BE2C (cell line): ENCODE measurements around the gene AGAP9.
"Not testable (repeated sequence)": the region's sequence is repeated elsewhere in the genome, so short reads cannot be mapped to it uniquely, and the experiment has no call there.

ENCODE experiments used
- DNase-seq: peaks from one replicate; pipeline ENCODE4 v3.0.0-alpha.2; 2020
- H3K27me3 ChIP-seq: fragments of 250-450 bp; sonication (Bioruptor Pico); 2 replicates; pipeline ENCODE4 v1.5.1; 2020; ENCODE audit warnings: mild to moderate bottlenecking
- H3K36me3 ChIP-seq: fragments of 250-450 bp; sonication (Bioruptor Pico); 2 replicates; pipeline ENCODE4 v1.5.1; 2020; ENCODE audit warnings: mild to moderate bottlenecking
- H3K4me1 ChIP-seq: fragments of 250-450 bp; sonication (Bioruptor Pico); 2 replicates; pipeline ENCODE4 v1.5.1; 2020
- H3K4me3 ChIP-seq: 2 replicates; pipeline ENCODE4 v1.5.1; 2011; ENCODE audit warnings: low read depth, low read length
- H3K9me3 ChIP-seq: fragments of 250-450 bp; sonication (Bioruptor Pico); 2 replicates; pipeline ENCODE4 v1.5.1; 2020
- CTCF ChIP-seq: IDR thresholded peaks from 2 replicates; pipeline ENCODE4 v1.5.1; 2012; ENCODE audit warnings: mild to moderate bottlenecking, low read depth, low read length

Gene AGAP9

GRCh38 chr10:47457826-47458225 lies 65.6 kb downstream of the AGAP9 start:
- Histone ChIP-seq H3K27me3 (no peaks in the 10 kb centered on the region), H3K4me3 (no peak overlapping the region), H3K36me3 (no peaks in the 10 kb centered on the region), H3K4me1 (no peaks in the 10 kb centered on the region), H3K9me3 (no peaks in the 10 kb centered on the region)
- TF ChIP-seq CTCF, result no peak
- no peak for DNase-seq

- no peak for TF ChIP-seq CTCF
- Histone ChIP-seq H3K36me3 (no peaks in the 10 kb centered on the region), H3K27me3 (no peaks in the 10 kb centered on the region), H3K4me3 (no peak overlapping the region), H3K9me3 (no peaks in the 10 kb centered on the region), H3K4me1 (no peaks in the 10 kb centered on the region)
- no peak for DNase-seq
These were observed 66.0 kb downstream of the AGAP9 start for GRCh38 chr10:47457528-47457820.

DNA sequence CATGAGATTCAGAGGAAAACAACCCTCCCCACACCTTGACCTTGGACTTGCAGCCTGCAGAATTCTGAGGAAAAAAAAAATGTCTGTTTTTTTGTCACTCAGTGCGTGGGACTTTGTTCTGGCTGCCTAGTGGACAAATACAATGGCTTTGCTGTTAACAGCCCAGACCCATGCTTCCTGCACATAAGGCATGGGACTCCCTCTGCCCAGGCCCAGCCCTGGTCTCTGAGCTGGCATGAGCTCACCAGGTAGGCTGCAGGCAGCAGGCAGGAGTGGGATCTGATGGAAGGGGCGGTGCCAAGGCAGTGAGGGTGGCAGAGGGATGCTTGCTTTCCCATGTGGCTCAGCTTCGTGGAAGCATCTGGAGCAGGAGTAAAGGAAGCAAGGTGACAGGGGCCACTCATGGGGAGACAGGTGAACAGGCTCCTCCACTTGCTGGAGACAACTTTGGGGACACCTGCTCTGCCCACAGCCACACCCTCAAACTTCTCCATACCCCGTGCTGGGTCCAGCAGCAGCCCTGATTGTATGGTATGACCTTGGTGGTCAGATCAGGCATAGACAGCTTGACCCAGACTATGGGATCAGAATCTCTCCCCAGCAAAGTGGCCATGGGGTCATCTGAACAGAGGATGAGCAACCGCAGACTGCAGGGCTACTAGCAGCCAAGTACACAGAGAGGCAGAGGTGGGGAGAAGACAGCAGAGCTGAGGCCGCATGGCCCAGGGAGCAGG lies 66.5 kb downstream of the AGAP9 start:
- no peaks in the 10 kb centered on the region for H3K36me3 ChIP-seq
- no peak overlapping the region for H3K4me3 ChIP-seq
- H3K4me1 ChIP-seq, result no peaks in the 10 kb centered on the region
- no peaks in the 10 kb centered on the region for H3K27me3 ChIP-seq
- DNase-seq, result no peak
- no peak for TF ChIP-seq CTCF
- no peaks in the 10 kb centered on the region for H3K9me3 ChIP-seq

DNA sequence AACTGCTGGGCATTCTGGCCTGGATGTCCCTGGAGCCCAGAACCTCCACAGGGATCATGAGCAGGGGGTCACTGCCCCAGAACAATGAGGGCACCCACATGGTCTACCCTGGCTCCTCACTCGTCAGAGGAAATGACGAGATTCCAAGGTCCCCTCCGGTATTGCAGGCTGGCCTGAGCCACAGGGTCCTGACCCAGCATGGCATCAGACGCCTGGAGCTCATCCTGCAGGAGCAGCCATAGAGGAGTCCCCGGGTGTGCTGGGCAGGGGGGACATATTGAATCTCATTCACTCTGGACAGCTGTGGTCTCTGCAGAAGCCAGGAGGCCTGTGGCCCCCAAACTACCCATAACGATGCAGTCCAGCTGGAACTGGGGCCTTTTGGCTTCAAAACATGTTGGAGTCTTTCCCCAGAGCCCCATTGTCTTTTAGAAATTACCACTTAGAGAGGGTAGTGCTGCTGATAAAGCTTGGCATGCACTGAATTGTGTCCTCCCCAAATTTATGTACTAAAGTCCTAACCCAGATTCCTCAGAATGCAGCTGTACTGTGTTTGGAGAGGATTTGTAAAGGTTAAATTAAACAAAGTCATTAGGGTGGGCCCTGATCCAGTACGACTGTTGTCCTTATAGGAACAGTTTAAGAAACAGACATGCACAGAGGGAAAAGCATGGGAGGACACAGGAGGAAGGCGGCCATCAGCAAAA lies 67.2 kb downstream of the AGAP9 start:
- no peak for TF ChIP-seq CTCF
- DNase-seq, result no peak
- Histone ChIP-seq H3K36me3 (no peaks in the 10 kb centered on the region), H3K9me3 (no peaks in the 10 kb centered on the region), H3K27me3 (no peaks in the 10 kb centered on the region), H3K4me1 (no peaks in the 10 kb centered on the region), H3K4me3 (no peak overlapping the region)

- not testable (repeated sequence) for DNase-seq, H3K27me3 ChIP-seq, H3K36me3 ChIP-seq, H3K4me1 ChIP-seq, H3K4me3 ChIP-seq, H3K9me3 ChIP-seq
These were observed 67.9 kb downstream of the AGAP9 start for GRCh38 chr10:47455350-47456078.

DNA sequence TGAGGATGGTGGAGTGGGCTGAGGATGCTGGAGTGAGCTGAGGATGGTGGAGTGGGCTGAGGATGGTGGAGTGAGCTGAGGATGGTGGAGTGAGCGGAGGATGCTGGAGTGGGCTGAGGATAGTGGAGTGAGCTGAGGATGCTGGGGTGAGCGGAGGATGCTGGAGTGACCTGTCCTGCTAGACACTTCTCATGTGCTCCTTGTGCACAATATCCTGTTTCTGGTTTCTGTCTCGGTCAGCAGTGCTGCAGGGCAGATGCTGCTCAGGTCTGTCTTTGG lies 68.7 kb downstream of the AGAP9 start:
- DNase-seq, result no peak
- H3K27me3 ChIP-seq, result no peaks in the 10 kb centered on the region
- H3K9me3 ChIP-seq, result no peaks in the 10 kb centered on the region
- H3K4me3 ChIP-seq, result no peak overlapping the region
- no peaks in the 10 kb centered on the region for H3K36me3 ChIP-seq
- TF ChIP-seq CTCF, result no peak
- no peaks in the 10 kb centered on the region for H3K4me1 ChIP-seq
